AG09309 (cell line): ENCODE measurements around the gene ARHGAP24.

Experiments
- DNase-seq: peaks from one replicate; pipeline ENCODE4 v3.0.0-alpha.2; 2010; ENCODE audit warnings: low read depth
- H3K4me3 ChIP-seq: 2 replicates; pipeline ENCODE4 v1.5.1; 2011; ENCODE audit warnings: mild to moderate bottlenecking, low read depth, low read length, moderate library complexity; ENCODE audit not compliant: control insufficient read depth
- CTCF ChIP-seq: IDR thresholded peaks from 2 replicates; pipeline ENCODE4 v1.5.1; 2011; ENCODE audit warnings: mild to moderate bottlenecking, low read depth, low read length, inconsistent platforms; ENCODE audit not compliant: insufficient read depth, control insufficient read depth; ENCODE audit errors: missing control alignments

Gene ARHGAP24

GRCh38 chr4:85928775-85929591 is 454.0 kb downstream of the ARHGAP24 start:
- no peak for TF ChIP-seq CTCF
- peak; percentile 52 for DNase-seq
- no peak overlapping the region for H3K4me3 ChIP-seq

- no peak overlapping the region for H3K4me3 ChIP-seq
- no peak for TF ChIP-seq CTCF
- no peak for DNase-seq
These were observed 455.2 kb downstream of the ARHGAP24 start for GRCh38 chr4:85929961-85930665.

- no peak for TF ChIP-seq CTCF
- no peak overlapping the region for H3K4me3 ChIP-seq
- DNase-seq = no peak
These were observed 457.7 kb downstream of the ARHGAP24 start for GRCh38 chr4:85932500-85933290.

- H3K4me3 ChIP-seq = no peak overlapping the region
- no peak for TF ChIP-seq CTCF
- no peak for DNase-seq
These were observed 458.3 kb downstream of the ARHGAP24 start for GRCh38 chr4:85933291-85933640.

- no peak for TF ChIP-seq CTCF
- H3K4me3 ChIP-seq = no peak overlapping the region
These were observed 462.6 kb downstream of the ARHGAP24 start for GRCh38 chr4:85937507-85937906.

GRCh38 chr4:85938062-85938461 is 463.1 kb downstream of the ARHGAP24 start:
- no peak for DNase-seq
- TF ChIP-seq CTCF = no peak
- H3K4me3 ChIP-seq = no peak overlapping the region

More at GRCh38 chr4:85937507-85937906, 462.6 kb downstream of the ARHGAP24 start:
- no peak for DNase-seq
